ENCODE results near the gene RIMKLA.

Gene RIMKLA

GRCh38 chr1:42380586-42381279 lies at the start of gene RIMKLA:
Gene RIMKLA (plus strand): TSS chr1:42380792. CDS start chr1:42380935, 143 bp downstream.
- POLR2A ChIA-PET: no interaction called here
- DNase-seq (ENCODE audit: extremely low spot score): peak; percentile 91

GRCh38 chr1:42332877-42333276 lies 47.7 kb upstream of the RIMKLA start:
- TF ChIP-seq CTCF (IDR thresholded peaks at IDR 0.05; ENCODE audit: control extremely low read depth, extremely low read depth, low read depth, missing control alignments): no peak
- ChIA-PET POLR2A (no interaction called here), CTCF (interaction anchor here (1.1 to 3.4 kb wide), 6 partner anchors 10 to 159 kb away, joined by 3 to 17 read pairs (median 4); no protein-coding TSS in a partner anchor)
- DNase-seq (ENCODE audit: extremely low spot score): no peak

More at GRCh38 chr1:42380586-42381279, at the start of gene RIMKLA:
- CTCF ChIA-PET: interaction anchor here (1.3 kb wide), 1 partner anchor 36 kb away, joined by 4 read pairs; no protein-coding TSS in a partner anchor
- TF ChIP-seq CTCF (IDR thresholded peaks at IDR 0.05; ENCODE audit: control extremely low read depth, extremely low read depth, low read depth, missing control alignments): no peak

- CTCF ChIA-PET: interaction anchor here (1.1 to 3.4 kb wide), 5 partner anchors 9 to 160 kb away, joined by 3 to 17 read pairs (median 5); no protein-coding TSS in a partner anchor
- DNase-seq (ENCODE audit: extremely low spot score): no peak
- POLR2A ChIA-PET: interaction anchor here (0.5 to 0.6 kb wide), 2 partner anchors 356 to 378 kb away, joined by 3 read pairs; no protein-coding TSS in a partner anchor
- TF ChIP-seq CTCF (IDR thresholded peaks at IDR 0.05; ENCODE audit: control extremely low read depth, extremely low read depth, low read depth, missing control alignments): no peak
Measured at GRCh38 chr1:42333662-42334239, 46.8 kb upstream of the RIMKLA start.

- peak; percentile 13 for TF ChIP-seq CTCF (IDR thresholded peaks at IDR 0.05; ENCODE audit: control extremely low read depth, extremely low read depth, low read depth, missing control alignments)
- ChIA-PET POLR2A (interaction anchor here (0.5 to 0.6 kb wide), 2 partner anchors 355 to 377 kb away, joined by 3 read pairs; no protein-coding TSS in a partner anchor), CTCF (interaction anchor here (1.8 to 3.4 kb wide), 4 partner anchors 9 to 161 kb away, joined by 4 to 17 read pairs (median 7); no protein-coding TSS in a partner anchor)
- DNase-seq (ENCODE audit: extremely low spot score): peak; percentile 43
Measured at GRCh38 chr1:42334240-42335049, 46.1 kb upstream of the RIMKLA start.

GRCh38 chr1:42335050-42335808 lies 45.4 kb upstream of the RIMKLA start, which contains the start of gene FOXJ3:
Gene FOXJ3 (minus strand): TSS chr1:42335235. CDS start chr1:42311093, 24,142 bp downstream.
- CTCF ChIA-PET: interaction anchor here (1.0 to 3.4 kb wide), 5 partner anchors 9 to 162 kb away, joined by 3 to 17 read pairs (median 5); no protein-coding TSS in a partner anchor
- POLR2A ChIA-PET: no interaction called here

More at GRCh38 chr1:42335050-42335808, 45.4 kb upstream of the RIMKLA start, which contains the start of gene FOXJ3:
- DNase-seq (ENCODE audit: extremely low spot score): peak; percentile 95
- TF ChIP-seq CTCF (IDR thresholded peaks at IDR 0.05; ENCODE audit: control extremely low read depth, extremely low read depth, low read depth, missing control alignments): peak; percentile 11
